ENCODE data around the gene LRMDA.

GRCh38 chr10:75658915-75659314 lies 227.5 kb downstream of the LRMDA start:
- TF ChIP-seq, protein P1, sequence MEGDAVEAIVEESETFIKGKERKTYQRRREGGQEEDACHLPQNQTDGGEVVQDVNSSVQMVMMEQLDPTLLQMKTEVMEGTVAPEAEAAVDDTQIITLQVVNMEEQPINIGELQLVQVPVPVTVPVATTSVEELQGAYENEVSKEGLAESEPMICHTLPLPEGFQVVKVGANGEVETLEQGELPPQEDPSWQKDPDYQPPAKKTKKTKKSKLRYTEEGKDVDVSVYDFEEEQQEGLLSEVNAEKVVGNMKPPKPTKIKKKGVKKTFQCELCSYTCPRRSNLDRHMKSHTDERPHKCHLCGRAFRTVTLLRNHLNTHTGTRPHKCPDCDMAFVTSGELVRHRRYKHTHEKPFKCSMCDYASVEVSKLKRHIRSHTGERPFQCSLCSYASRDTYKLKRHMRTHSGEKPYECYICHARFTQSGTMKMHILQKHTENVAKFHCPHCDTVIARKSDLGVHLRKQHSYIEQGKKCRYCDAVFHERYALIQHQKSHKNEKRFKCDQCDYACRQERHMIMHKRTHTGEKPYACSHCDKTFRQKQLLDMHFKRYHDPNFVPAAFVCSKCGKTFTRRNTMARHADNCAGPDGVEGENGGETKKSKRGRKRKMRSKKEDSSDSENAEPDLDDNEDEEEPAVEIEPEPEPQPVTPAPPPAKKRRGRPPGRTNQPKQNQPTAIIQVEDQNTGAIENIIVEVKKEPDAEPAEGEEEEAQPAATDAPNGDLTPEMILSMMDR (IDR thresholded peaks at IDR 0.05): no peak
- TF ChIP-seq EZH2 (IDR thresholded peaks at IDR 0.05) (no peak), EZH2phosphoT487 (IDR thresholded peaks at IDR 0.05) (no peak)

Data from neural progenitor cell (in vitro differentiated cells).